Erythroblast (primary cell): Measurements from ENCODE around the gene FKBP2.

Experiments used
- GATA1 ChIP-seq: IDR thresholded peaks from 2 replicates; pipeline ENCODE4 v1.6.1; 2011; ENCODE audit warnings: low read depth, mild to moderate bottlenecking, control low read depth, low read length, moderate library complexity
- POLR2A ChIP-seq: IDR thresholded peaks from 2 replicates; pipeline ENCODE4 v1.6.1; 2011; ENCODE audit warnings: mild to moderate bottlenecking, low read length

- TF ChIP-seq GATA1 (no peak), POLR2A (no peak)
Measured at GRCh38 chr11:64198511-64198910, 42.4 kb upstream of the FKBP2 start.
